K562 (cell line): Measurements from ENCODE around the gene RNASE8. TPM values are rescaled to one million over a fixed set of nuclear protein-coding genes. Genes with fewer than 3 reads are reported as not detected.
A peak's percentile ranks its signal among the peaks of the same experiment; 100 is the strongest.

ENCODE experiments used
- CHD7 ChIP-seq: fragments of 200-600 bp; sonication (generic); IDR thresholded peaks from one replicate; pipeline ENCODE4 v1.6.1; 2012; ENCODE audit warnings: mild to moderate bottlenecking, low read depth, low read length, inconsistent platforms
- FOS ChIP-seq: IDR thresholded peaks from 3 replicates; pipeline ENCODE4 v1.6.1; 2011; ENCODE audit not compliant: insufficient read length; ENCODE audit errors: extremely low read depth
- MEF2D ChIP-seq: conservative IDR thresholded peaks from 2 replicates; pipeline ENCODE4 v1.6.1; 2016; ENCODE audit warnings: low read depth, missing genetic modification characterization, missing compliant biosample characterization
- NCOA6 ChIP-seq: fragments of 450-650 bp; IDR thresholded peaks from 2 replicates; pipeline ENCODE4 v1.6.1; 2017; ENCODE audit warnings: mild to moderate bottlenecking
- NFE2L1 ChIP-seq: fragments of 450-650 bp; IDR thresholded peaks from 2 replicates; pipeline ENCODE4 v1.6.1; 2016; ENCODE audit warnings: missing genetic modification characterization, low read depth, mild to moderate bottlenecking, missing compliant biosample characterization, moderate library complexity, borderline replicate concordance
- NFIC ChIP-seq: fragments of 450-650 bp; IDR thresholded peaks from 2 replicates; pipeline ENCODE4 v1.6.1; 2017; ENCODE audit warnings: mild to moderate bottlenecking, inconsistent platforms
- NUFIP1 ChIP-seq: fragments of 450-650 bp; IDR thresholded peaks from 2 replicates; pipeline ENCODE4 v1.6.1; 2018; ENCODE audit not compliant: partially characterized antibody
- RFX5 ChIP-seq: IDR thresholded peaks from 2 replicates; pipeline ENCODE4 v1.6.1; 2011; ENCODE audit warnings: low read depth, mild to moderate bottlenecking, improper control_type of control experiment, low read length
- RNF2 ChIP-seq: sonication (generic); IDR thresholded peaks from 2 replicates; pipeline ENCODE4 v1.6.1; 2016
- TFAP4 ChIP-seq: sonication (generic); formaldehyde crosslinking; IDR thresholded peaks from 2 replicates; pipeline ENCODE4 v1.8.0; 2022; ENCODE audit warnings: missing genetic modification reagents, mild to moderate bottlenecking, moderate library complexity, borderline replicate concordance
- ZNF518B ChIP-seq: fragments of 250-450 bp; sonication (Bioruptor Pico); IDR thresholded peaks from 2 replicates; pipeline ENCODE4 v1.5.0; 2021; ENCODE audit warnings: mild to moderate bottlenecking, moderate library complexity
- ZNF561 ChIP-seq: fragments of 450-650 bp; formaldehyde crosslinking; conservative IDR thresholded peaks from 2 replicates; pipeline ENCODE4 v1.4.0; 2020; ENCODE audit warnings: mild to moderate bottlenecking, moderate library complexity
- ZNF77 ChIP-seq: fragments of 250-450 bp; sonication (Bioruptor Pico); IDR thresholded peaks from 2 replicates; pipeline ENCODE4 v1.5.0; 2020
- polyA plus RNA-seq, 8 experiments: library from polyadenylated mRNA; depleted of rRNA in 4 of 8; stranded (reverse) in 5 of 8; unstranded in 3 of 8; fragments of >200 nt; fragmentation: Nextera tagmentation in 2 of 8; fragmentation: Illumina TruSeq in 1 of 8; extraction: Ambion mirVana in 2 of 8; extraction: Trizol in 1 of 8; gene quantifications; 2 replicates each; pipeline versions ENCODE4 v1.2.1 to v1.2.3, GENCODE V29; 2011 to 2014; ENCODE audit warnings: inconsistent platforms in 1 of 8, missing spikeins in 1 of 8
- total RNA-seq, 7 experiments: library from RNA; depleted of rRNA in 6 of 7; stranded (reverse); fragments of >200 nt in 6 of 7; fragmentation: Illumina TruSeq in 2 of 7; extraction: Trizol in 2 of 7; gene quantifications; 2 replicates each; pipeline versions ENCODE4 v1.2.1 to v1.2.3, GENCODE V29; 2011 to 2021; ENCODE audit warnings: low replicate concordance in 1 of 7

Gene RNASE8
- total and polyA plus RNA-seq, 9 of the 15 experiments (the other 6 are each of a cell fraction or from before 2014, with no cell fraction given) = not detected

- TF ChIP-seq CHD7 (no peak), RNF2 (peak; percentile 51), ZNF561 (no peak), NFE2L1 (no peak), TFAP4 (CRISPR knock-in tag) (peak; percentile 69), NFIC (no peak), RFX5 (no peak), FOS (no peak), ZNF518B (CRISPR knock-in tag) (no peak), MEF2D (tag) (no peak; the same call in 1 of the 2 replicates), NCOA6 (no peak), NUFIP1 (peak; percentile 94), ZNF77 (CRISPR knock-in tag) (no peak)
Observed at GRCh38 chr14:21103710-21104447, 46.3 kb downstream of the RNASE8 start (continued).
